ENCODE data around the gene ARID4A.

Gene ARID4A

DNA sequence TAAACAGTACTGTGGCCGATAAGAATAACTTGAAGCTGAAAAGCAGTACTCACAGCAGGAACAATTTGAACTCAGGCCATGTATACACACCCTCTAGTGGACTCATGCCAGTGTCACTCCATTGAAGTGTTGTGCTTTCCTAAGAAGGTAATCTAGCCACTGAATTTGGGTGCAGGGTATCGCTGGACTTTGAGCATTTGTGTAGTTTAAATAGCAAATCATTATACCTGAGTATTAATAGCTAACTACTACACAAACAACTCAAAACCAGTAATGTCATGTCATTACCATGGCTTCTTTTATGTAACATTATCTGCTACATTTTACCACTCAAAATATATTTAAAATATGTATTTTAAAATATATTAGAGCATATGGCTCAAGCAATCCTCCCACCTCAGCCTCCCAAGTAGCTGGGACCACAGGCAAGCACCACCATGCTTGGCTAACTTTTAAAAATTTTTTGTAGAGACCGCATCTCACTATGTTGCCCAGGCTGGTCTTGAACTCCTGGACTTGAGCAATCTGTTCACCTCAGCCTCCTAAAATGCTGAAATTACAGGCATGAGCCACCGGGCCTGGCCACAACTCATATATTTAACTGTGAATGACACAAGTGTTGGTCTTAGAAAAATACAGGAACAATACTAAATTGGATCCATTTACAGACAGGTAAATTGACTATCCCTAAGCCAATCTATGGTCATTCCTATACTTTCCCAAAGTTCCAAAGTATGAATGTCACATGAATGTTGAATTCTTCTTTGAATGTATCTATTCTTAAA lies 25.6 kb upstream of the ARID4A start:
- H3K4me3 ChIP-seq (ENCODE audit: low read length) = no peak overlapping the region
- TF ChIP-seq, protein P1, sequence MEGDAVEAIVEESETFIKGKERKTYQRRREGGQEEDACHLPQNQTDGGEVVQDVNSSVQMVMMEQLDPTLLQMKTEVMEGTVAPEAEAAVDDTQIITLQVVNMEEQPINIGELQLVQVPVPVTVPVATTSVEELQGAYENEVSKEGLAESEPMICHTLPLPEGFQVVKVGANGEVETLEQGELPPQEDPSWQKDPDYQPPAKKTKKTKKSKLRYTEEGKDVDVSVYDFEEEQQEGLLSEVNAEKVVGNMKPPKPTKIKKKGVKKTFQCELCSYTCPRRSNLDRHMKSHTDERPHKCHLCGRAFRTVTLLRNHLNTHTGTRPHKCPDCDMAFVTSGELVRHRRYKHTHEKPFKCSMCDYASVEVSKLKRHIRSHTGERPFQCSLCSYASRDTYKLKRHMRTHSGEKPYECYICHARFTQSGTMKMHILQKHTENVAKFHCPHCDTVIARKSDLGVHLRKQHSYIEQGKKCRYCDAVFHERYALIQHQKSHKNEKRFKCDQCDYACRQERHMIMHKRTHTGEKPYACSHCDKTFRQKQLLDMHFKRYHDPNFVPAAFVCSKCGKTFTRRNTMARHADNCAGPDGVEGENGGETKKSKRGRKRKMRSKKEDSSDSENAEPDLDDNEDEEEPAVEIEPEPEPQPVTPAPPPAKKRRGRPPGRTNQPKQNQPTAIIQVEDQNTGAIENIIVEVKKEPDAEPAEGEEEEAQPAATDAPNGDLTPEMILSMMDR (conservative IDR thresholded peaks at IDR 0.05; ENCODE audit: low read depth, low read length) = peak; percentile 30
- DNase-seq (ENCODE audit: low read depth) = no peak

DNA sequence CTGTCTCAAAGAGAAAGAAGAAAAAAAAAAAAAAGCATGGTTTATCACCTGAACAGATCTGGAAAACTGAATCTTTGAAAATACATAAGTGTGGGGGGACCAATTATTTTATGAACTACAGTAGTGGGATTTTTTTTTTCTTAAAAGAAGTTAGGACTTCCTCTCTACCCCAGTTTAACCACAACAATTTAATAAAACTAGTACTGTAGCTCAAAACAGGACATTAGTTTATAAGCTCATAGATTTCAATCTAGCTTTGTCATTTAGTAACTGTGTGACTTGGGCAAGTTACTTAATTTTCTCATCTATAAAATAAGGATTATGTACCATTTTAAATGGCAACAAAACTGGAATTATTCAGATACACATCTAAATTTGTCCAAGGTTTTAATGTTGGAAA lies 23.5 kb upstream of the ARID4A start:
- TF ChIP-seq, protein P1 (conservative IDR thresholded peaks at IDR 0.05; ENCODE audit: low read depth, low read length) = no peak

DNA sequence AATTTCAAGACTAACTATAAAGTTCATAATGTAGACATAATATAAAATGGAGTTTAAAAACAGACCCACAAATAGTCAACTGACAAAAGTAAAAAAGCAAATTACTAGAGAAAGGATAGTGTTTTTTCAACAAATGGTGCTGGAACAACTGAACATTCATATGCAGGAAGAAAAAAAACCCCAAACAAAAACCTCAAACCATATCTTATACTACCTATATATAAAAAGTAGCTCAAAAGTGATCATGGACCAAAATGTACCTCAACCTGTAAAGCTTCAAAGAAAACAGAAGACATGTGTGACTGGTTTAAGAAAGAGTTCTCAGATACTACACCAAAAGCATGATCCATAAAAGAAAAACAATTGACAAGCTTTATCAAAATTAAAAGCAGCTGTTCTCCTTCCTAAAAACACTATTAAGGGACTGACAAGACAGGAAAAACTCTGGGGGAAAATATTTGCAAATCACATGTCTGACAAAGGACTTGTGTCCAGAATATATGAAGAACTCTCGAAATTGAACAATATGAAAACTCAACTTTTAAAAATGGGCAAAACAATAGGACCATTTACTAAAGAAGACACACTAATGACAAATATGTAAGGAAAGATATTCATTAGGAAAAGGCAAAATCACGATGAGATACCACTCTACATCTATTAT lies 22.7 kb upstream of the ARID4A start:
- DNase-seq (ENCODE audit: low read depth) = no peak
- TF ChIP-seq, protein P1 (conservative IDR thresholded peaks at IDR 0.05; ENCODE audit: low read depth, low read length) = no peak
- no peak overlapping the region for H3K4me3 ChIP-seq (ENCODE audit: low read length)

More for the DNA sequence above, 23.5 kb upstream of the ARID4A start:
- H3K4me3 ChIP-seq (ENCODE audit: low read length) = no peak overlapping the region
- no peak for DNase-seq (ENCODE audit: low read depth)

DNA sequence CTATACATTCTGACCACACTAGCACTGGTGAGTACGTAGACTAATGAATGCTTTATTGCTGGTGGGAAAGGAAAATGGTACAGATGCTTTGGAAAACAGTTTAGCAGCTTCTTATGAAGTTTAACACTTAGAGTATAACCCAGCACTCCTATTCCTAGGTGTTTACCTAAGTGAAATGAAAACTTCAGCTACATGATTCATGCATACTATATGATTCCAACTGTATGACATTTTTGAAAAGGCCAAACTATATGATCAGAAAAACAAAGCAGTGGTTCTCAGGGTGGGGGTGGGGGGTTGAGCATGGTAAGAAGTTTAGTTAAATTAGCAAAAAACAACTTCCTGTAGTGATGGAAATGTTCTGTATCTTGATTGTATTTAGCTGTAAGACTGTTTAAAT lies 22.1 kb upstream of the ARID4A start:
- H3K4me3 ChIP-seq (ENCODE audit: low read length) = no peak overlapping the region
- no peak for DNase-seq (ENCODE audit: low read depth)
- TF ChIP-seq, protein P1 (conservative IDR thresholded peaks at IDR 0.05; ENCODE audit: low read depth, low read length) = no peak

DNA sequence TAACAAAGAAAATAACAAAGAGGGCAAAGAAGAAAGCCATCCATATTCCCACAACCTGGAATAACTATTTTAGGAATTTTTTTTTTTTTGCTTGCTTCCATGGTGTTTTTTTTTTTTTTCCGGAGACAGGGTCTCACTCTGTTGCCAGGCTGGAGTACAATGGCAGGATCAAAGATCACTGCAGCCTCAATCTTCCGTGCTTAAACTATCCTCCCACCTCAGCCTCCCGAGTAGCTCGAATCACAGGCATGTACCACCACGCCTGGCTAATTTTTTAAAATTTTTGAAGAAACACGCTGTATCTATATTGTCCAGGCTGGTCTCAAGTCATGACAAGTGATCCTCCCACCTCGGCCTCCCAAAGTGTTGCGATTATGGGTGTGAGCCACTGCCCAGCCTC lies 20.2 kb upstream of the ARID4A start:
- no peak for DNase-seq (ENCODE audit: low read depth)
- TF ChIP-seq, protein P1 (conservative IDR thresholded peaks at IDR 0.05; ENCODE audit: low read depth, low read length) = no peak
- H3K4me3 ChIP-seq (ENCODE audit: low read length) = no peak overlapping the region

DNA sequence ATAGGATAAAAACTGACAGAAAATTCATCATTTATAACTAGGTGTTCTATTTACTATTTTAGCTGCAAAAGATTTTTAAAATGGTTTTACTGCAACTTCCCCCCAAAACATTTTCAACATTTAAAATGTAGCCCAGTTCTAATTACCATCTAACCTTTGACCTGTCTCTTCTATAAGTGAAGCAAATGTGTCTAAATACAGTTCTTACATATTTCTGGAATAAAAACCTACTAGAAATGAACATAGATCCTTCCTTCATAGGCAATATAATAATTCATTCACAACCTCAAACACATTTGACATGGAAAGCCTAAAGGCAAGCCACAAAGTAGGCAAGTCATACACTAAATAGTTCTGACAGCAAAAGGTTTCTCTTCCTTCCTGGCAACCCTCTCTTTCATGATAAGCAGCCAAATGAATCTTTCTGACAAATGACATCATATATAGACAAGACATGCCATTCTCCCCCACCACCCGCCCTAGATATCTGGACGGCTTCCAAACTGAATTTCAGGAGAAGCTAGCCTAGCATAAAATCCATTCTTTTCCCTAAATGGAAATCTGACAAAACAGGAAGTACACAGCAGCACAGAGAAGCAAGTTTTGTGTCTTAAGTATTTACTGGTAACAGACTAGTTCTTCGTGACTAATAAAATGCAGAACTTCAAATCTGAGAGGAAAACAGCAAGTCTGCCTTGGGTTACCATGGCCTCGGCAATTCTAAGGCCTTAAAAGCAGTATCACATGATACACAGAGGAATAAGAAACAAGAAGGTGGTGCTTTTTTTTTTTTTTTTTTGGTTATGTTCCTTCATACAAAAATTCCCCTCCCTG lies 17.2 kb upstream of the ARID4A start:
- peak; percentile 48 for DNase-seq (ENCODE audit: low read depth)
- TF ChIP-seq, protein P1 (conservative IDR thresholded peaks at IDR 0.05; ENCODE audit: low read depth, low read length) = no peak
- H3K4me3 ChIP-seq (ENCODE audit: low read length) = no peak overlapping the region
